Measurements from ENCODE around the gene ADAMTS17. TPM values are rescaled to one million over a fixed set of nuclear protein-coding genes. Genes with fewer than 3 reads are reported as not detected.

The ADAMTS17 gene
- total RNA-seq, 1 donor from 2014 or later = 1.4 TPM

DNA sequence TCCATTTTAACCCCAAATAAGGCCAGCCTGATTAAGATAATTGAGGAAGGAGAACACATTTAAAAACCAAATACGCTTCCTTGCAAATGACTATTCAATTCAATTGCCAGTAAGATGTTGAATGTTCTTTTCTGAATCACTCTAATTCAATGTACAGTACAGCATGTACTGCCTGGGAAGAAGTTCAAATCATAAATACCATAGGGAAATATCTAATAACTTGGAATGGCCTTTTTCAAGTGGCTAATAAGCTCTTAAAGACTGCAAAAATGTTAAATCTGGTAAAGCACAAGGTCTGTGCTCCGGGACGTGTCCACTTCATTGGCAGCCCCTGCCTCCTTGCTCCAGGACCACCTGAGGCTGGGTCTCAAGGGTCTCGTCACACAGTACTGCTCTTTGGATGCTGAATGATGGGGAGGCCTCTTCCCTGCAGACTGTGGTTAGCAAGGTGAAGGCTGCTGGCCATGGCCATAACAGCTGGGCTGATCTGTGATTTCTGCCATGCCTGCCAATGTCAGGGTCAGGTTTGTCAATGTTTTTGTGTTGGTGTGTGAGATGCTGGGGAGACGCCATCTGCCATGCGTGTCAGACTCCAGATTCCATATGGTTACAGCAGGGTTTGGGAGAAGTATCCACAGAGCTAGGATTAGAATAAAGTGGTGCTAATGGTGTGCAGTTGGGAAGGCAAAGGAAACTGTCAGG lies 300.5 kb downstream of the ADAMTS17 start:
- ATAC-seq (no peak), DNase-seq (ENCODE audit: missing footprints) (no peak)
- intact Hi-C loops (cut with DNase I) = loop anchor here (5.0 kb wide), 1 partner anchor 71 kb away; no protein-coding TSS in a partner anchor

DNA sequence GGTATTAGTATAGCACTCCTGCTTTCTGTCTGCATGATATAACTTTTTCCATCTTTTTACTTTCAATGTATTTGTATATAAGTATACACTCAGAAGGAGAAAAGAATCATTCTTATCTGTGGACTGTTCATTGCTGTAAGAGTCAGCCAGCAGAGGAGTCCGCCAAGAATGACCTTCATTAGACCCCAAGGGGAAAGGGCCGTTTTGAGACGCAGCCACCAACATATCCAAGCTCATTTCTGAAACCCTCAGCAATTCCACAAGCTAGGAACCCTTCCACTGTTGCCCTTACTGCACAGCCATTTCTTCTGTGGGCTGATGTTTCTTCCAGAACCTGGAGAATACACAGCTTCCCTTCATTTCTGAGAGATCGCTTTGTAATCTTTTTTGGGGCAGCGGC lies 301.8 kb downstream of the ADAMTS17 start:
- DNase-seq (ENCODE audit: missing footprints) = no peak
- intact Hi-C loops (cut with DNase I) = loop anchor here (5.0 kb wide), 1 partner anchor 72 kb away; no protein-coding TSS in a partner anchor
- ATAC-seq = no peak

DNA sequence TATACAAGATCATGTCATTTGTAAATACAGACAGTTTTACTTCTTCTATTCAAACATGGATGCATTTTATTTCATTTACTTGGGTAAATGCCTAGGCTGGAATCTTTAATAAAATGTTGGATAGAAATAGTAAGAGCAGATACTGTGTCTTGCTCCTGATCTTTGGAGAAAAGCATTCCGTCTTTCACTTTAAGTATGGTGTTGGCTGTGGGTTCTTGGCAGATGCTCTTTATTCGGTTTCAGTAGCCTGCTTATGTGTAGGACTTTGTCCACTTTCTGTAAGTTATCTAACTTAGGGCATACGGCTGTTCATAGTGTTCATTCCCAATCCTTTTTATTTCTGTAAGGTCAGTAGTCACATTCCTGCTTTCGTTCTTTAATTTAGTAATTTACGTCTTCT lies 303.0 kb downstream of the ADAMTS17 start:
- intact Hi-C loops (cut with DNase I) = no loop called here
- ATAC-seq (no peak), DNase-seq (ENCODE audit: missing footprints) (no peak)

DNA sequence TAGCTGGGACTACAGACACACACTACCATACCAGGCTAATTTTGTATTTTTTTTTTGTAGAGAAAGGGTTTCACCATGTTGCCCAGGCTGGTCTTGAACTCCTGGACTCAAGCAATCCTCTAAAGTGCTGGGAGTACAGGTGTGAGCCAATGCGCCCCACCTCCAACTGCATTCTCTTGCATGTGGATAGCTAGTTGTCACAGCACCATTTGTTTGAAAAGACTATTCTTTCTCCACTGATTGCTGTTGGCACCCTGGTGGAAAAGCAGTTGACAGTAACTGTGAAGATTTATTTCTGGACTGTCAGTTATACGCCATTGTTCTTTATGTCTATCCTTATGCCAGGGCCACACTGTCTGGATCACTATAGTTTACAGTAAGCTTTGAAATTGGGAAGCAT lies 303.9 kb downstream of the ADAMTS17 start:
- DNase-seq (ENCODE audit: missing footprints) (no peak), ATAC-seq (no peak)
- intact Hi-C loops (cut with DNase I) = no loop called here

DNA sequence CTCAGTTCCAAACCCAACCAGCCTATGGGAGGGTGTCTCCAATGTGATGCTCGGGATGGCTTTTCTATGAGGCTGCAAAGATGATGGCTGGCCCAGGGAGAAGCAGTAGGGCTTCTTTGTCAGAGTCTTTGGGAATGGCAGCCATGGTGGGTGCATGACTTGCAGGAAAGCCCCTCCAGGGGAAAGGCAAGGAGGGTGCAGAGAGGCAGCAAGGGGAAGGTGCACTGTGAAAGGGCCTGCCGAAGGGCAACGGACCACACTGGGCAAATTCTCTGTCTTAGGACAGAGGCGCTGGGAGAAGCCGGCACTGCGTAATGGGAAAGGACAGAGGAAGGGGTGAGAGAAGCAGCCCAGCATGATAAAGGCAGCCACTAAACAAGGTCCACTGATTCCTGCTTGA lies 305.8 kb downstream of the ADAMTS17 start:
- ATAC-seq (no peak), DNase-seq (ENCODE audit: missing footprints) (no peak)
- intact Hi-C loops (cut with DNase I) = no loop called here

DNA sequence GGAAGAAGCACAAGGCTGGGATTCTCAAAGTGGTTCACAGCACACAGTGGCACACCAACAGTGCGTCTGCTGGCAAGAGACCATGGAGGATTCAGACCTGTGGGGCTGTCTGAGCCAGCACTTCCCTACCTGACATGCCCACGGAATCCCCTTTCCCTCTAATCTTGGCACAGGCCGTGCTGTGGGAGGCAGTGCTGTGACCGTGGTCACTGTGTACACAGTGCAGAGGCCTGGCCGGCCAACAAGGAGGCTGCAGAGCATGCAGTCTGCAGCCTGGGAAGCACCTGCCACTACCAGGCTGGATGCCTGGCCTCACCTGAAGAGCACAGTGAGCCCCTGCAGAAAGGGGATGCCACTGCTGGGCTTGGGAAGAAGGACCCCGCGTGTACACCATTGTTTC lies 307.6 kb downstream of the ADAMTS17 start:
- DNase-seq (ENCODE audit: missing footprints) (no peak), ATAC-seq (no peak)
- intact Hi-C loops (cut with DNase I) = no loop called here

DNA sequence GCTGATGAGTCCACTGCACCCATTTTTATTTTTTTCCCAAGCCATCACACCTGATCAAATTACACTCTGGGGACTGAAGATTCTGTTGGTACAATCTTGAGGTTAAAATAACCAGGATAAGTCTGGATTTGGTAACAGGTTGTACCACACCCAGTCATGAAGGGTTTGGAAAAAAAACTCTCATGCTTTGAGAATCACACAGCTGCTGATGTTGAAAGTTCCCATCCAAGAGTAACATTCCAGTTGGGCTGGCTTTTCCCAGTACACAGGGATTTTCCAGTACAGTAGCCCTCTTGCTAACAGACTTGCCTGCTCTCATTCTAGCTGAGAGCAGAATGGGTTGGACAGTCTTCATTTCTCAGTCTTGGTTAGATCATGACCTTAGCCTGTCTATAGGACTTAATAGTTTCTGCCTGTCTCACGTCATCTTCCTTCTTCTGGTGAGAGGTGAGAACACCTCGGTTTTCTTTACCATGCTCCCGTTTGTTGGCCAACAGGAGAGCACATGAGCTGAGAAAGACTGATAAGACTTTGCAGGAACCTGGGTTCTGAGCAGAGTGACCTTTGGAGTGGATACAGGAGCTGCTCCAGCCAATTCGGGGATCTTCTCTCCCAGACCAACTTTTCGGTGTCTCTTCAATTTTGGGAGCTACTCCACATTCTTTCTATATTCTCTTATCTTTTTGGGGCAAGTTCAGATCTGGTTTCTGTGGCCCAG lies 308.5 kb downstream of the ADAMTS17 start:
- intact Hi-C loops (cut with DNase I) = no loop called here
- ATAC-seq = peak; percentile 39
- no peak for DNase-seq (ENCODE audit: missing footprints)

DNA sequence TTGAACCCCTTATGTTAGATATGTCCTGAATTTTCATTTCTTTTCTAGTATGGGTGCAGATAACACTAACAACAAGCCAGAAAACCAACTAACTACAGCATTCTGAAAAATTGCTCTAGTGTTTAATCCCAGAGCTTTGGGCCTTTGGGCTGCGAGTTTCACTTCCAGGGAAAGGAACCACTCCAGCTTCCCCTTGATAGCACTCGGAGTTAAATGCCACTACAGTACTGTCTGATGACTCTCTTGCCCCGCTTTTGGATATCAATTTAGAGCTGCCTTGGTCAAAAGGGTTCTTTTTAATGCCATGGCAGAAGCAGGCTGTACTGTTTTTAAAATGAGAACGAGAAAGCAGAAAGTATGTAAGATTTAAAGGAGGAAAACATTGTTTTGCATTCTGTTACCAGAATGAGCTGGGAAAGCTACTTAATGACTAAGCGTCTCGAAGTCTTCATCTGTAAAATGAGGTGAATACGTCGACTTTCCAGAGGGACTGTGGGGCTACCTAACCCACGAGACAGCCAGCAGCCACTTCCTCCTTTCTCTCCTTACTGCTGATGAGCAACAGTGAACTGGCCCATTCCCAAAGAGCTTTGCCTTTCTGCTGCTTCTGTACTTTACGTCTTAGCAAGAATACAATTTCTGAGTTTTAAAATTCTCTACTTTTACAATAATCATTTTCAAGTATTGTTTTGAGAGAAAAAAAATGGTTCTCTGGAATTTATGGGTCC lies 309.3 kb downstream of the ADAMTS17 start:
- ATAC-seq (no peak), DNase-seq (ENCODE audit: missing footprints) (no peak)
- intact Hi-C loops (cut with DNase I) = no loop called here

DNA sequence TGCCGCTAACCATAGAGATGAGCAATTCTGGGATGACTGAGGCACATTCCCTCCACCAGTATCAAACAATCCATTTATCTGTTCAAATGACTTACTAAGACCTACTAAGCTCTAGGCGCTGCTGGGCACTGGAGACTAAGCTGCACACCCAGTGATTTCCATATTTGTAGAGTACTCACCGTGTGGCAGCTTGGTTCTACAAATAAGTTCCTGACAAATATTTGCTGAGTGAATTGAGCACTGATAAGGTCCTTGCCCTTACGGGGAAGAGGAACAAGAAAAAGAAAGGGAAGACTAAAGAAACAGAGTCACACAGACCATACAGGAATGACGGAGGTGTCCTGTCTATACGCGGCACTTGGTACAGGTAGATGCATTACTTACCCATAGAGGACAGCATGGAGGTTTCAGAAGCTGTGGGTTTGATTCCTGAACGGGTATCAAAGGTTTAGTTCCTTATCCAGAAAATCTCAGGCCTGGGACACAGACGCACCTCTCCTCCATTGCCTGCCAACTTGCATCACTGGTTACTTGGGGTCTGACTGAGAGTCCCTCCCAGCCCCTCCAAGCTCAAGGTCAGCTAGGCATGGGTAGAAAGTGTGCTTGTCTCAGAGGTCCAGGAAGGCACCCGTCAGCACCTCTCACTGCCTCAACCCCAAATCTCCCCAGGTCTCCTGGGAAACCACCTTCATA lies 310.0 kb downstream of the ADAMTS17 start:
- intact Hi-C loops (cut with DNase I) = no loop called here
- no peak for ATAC-seq

DNA sequence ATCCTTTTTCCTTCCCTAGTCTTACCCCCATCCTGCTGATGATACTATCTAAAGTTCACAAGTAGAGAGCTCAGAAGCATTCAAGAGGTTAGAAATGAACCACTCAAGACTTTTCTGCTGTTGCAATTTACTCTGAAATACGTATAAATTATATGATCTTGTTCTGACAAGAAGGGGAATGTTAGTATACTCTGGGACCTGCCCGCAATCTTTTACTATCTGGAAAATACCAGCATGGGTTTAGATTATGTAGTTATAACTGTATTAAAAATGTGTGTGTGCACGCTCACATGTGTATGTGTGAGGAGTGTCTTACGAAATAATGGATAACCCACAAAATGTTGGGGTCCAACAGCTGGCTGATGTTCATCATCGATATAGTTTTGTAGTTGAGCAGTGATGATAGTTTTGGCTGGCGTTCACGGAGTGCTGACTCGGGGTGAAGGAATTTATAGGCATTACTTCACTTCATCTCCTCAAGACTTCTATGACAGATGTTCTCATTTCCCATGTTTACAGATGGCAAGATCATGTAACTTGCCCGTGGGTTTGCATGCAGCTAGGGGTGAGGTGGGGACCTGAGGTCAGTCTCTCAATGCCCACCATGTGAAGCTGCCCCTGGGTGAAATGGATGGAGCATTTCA lies 311.1 kb downstream of the ADAMTS17 start:
- DNase-seq (ENCODE audit: missing footprints) = no peak
- intact Hi-C loops (cut with DNase I) = no loop called here
- ATAC-seq = no peak

More for the DNA sequence above, 310.0 kb downstream of the ADAMTS17 start:
- peak; percentile 13 for DNase-seq (ENCODE audit: missing footprints)

DNA sequence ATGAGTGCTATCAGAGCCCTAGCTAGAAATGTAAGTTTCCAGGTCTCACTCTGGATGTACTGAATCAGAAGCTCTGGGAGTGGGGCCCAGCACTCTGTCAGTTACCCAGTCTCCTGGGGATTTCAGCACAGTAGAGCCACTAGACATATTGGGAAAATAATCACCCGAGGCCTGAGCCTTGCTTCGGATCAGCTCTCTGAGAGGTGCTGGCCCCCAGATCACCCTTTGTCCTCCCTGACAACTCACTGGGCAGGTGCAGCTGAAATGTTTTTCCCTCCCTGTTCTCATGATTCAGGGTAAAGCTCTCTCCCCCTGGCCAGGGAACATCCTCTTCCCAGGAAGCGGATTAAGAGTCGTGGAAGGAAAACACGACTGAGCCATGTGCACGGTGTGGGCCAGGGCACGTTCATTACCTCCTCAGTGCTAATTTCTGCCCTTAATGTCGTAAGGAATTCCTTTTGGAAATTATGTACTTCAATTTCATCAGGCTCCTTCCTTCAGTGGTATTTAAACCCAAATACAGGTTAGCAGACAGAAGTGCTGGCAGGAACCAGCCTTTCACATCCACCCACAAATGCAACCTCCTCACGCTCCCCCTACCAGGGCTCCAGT lies 311.8 kb downstream of the ADAMTS17 start:
- ATAC-seq = no peak
- intact Hi-C loops (cut with DNase I) = loop anchor here (5.0 kb wide), 1 partner anchor 82 kb away; no protein-coding TSS in a partner anchor
- DNase-seq (ENCODE audit: missing footprints) = no peak

DNA sequence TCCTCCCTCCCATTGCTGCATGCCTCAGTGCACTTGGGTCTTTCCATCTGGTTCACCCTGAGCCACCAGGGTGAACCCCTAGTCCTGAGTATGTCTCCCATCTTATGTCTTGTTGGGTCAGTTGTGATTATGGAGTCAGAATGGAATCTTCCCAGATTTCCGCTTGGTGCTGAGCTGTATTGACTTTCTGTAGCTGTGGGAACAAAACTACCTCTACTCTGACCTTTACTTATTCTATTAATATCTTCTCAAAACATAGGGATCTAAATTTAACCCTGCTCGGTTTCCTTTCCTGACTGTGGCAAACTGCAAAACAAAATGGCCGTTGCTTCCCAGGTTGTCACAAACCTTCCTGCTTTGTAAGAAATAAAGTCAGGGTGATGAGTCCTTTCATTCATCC lies 312.7 kb downstream of the ADAMTS17 start:
- intact Hi-C loops (cut with DNase I) = loop anchor here (5.0 kb wide), 1 partner anchor 83 kb away; no protein-coding TSS in a partner anchor
- ATAC-seq (peak; percentile 56), DNase-seq (ENCODE audit: missing footprints) (no peak)

DNA sequence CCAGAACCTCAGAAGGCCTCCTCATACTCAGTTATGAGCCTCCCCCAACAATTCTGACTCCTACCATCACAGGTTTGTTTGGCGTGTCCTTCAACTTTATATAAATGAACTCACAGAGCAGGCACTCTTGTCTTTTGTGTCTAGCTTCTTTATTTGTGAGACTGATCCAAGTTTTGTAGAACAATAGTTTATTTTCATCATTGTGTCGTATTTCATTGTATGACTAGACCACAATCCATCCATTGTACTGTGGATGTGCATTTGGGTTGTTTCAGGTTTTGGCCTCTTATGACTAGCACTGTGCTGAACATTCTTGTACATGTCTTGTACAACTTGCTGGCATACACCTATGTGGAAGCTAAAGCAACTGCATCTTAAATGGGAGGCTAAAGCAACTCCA lies 315.7 kb downstream of the ADAMTS17 start:
- DNase-seq (ENCODE audit: missing footprints) = no peak
- intact Hi-C loops (cut with DNase I) = loop anchor here (5.0 kb wide), 1 partner anchor 86 kb away; no protein-coding TSS in a partner anchor
- ATAC-seq = no peak

DNA sequence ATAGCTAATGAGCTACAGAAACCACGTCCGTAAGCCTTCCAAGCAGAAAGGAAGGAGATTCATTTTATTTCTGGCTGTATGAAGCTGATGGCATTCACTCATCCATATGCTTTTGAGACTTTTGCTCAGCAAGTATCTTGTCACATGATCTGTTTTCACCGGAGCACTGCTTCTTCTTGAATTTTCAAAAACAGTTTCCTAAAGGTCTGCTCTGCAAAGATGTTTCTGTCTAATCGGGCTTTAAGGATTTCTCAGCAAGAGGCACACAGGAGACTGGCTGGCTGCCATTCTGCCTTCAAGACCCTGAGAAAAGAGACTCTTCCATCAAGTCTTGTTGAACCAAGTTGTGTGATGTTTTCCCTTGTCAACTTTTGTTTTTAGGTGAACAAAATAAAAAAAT lies 319.0 kb downstream of the ADAMTS17 start:
- ATAC-seq (no peak), DNase-seq (ENCODE audit: missing footprints) (no peak)
- intact Hi-C loops (cut with DNase I) = no loop called here

DNA sequence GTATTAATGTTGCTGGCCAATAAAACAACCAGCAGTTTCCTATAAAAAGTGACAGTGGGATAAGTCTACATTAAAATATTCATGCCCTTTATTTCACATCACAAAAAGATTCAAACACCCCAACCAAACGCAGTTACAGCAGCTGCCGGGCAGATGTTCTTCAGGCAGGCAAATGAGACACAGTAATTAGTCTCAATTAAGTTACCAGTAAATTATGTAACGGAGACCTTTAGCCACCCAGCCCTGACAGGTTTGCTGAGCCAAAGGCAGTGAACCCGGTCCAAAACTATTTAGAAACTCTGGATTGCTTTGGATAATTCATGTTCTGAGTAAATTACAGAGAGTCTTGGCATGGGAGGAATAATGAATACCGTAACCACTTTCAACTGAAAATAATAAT lies 319.4 kb downstream of the ADAMTS17 start:
- DNase-seq (ENCODE audit: missing footprints) = no peak
- no peak for ATAC-seq
- intact Hi-C loops (cut with DNase I) = no loop called here

DNA sequence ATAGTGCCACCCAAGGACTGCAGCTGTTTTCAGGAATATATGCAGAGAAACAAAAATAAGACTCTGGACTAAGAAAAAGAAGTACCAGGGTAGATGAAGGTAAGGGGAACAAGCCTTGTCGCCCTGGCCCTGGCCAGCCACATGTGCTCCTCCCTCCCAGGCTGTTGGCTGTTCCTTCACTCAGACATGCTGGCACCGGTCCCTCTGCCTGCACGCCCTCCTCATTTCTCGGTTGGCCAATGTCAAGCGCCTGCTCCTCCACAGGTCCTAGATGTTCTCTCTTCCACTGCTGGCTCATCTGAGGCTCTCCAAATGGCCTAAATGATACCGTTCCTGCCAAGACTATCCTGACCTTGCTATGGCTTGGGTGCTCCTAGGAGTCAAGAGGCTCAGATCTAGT lies 320.1 kb downstream of the ADAMTS17 start:
- ATAC-seq (peak; percentile 49), DNase-seq (ENCODE audit: missing footprints) (peak; percentile 73)
- intact Hi-C loops (cut with DNase I) = no loop called here

DNA sequence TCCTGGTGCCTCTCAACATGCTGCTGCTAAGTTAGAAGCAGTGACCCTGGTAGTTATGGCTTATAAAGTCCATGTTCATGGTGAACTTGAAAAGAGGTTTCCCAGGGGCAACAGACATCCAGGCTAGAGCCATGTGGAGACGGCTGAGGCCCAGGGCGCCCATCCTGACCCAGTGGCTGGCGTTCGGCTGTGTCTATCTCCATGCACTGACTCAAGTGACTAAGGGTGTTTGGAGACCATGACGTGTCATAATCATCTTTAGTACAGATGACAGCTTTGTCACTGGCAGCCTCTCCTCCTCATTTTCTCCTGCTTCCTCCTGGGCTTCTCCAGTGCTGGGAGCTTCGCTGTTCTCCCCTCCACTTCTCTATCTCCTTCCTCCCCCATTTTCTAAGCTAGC lies 321.2 kb downstream of the ADAMTS17 start:
- ATAC-seq (peak; percentile 8), DNase-seq (ENCODE audit: missing footprints) (no peak)
- intact Hi-C loops (cut with DNase I) = no loop called here

DNA sequence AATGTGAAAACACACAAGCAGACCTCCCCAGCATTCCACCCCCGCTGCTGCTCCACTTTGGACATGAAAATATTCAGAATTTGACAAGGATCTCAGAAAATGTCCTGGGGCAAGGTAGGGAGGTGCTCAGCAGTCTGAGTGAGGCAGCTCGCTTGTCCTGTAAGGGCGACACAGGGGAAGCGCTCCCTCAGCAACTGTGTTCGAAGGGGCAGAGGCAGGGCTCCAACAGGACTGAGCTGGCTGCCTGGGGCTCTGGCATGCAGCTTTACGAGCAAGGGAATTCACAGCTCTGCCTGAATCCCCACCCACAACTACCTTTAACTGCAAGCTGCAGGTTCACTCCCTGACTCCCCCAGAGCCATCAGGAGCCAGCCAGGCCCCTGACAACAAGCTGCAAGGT lies 321.6 kb downstream of the ADAMTS17 start:
- DNase-seq (ENCODE audit: missing footprints) (no peak), ATAC-seq (peak; percentile 26)
- intact Hi-C loops (cut with DNase I) = no loop called here
